ENCODE results near the gene EDAR.

The EDAR gene

GRCh38 chr2:108931372-108931771 is 57.6 kb downstream of the EDAR start:
- TF ChIP-seq ZBTB7A (IDR thresholded peaks at IDR 0.05; ENCODE audit: low read depth) (no peak), CREB1 (IDR thresholded peaks at IDR 0.05; ENCODE audit: low read depth) (no peak), USF1 (IDR thresholded peaks at IDR 0.05) (no peak), CEBPB (IDR thresholded peaks at IDR 0.05) (no peak), REST (IDR thresholded peaks at IDR 0.05; ENCODE audit: low read depth) (no peak), TEAD4 (IDR thresholded peaks at IDR 0.05) (no peak), FOXM1 (IDR thresholded peaks at IDR 0.05; ENCODE audit: borderline replicate concordance, low read depth) (no peak), EP300 (IDR thresholded peaks at IDR 0.05; ENCODE audit: borderline replicate concordance) (no peak)

- TF ChIP-seq RAD21 (IDR thresholded peaks at IDR 0.05; ENCODE audit: low read depth) (no peak), EGR1 (IDR thresholded peaks at IDR 0.05) (no peak), YY1 (IDR thresholded peaks at IDR 0.05; ENCODE audit: low read depth) (no peak)
Measured at GRCh38 chr2:108929807-108930425, 59.1 kb downstream of the EDAR start.

- TF ChIP-seq ZBTB7A (IDR thresholded peaks at IDR 0.05; ENCODE audit: low read depth), result no peak
- TF ChIP-seq TAF1 (IDR thresholded peaks at IDR 0.05; ENCODE audit: low read depth), result no peak
- no peak for TF ChIP-seq CEBPB (IDR thresholded peaks at IDR 0.05)
- TF ChIP-seq TEAD4 (IDR thresholded peaks at IDR 0.05), result no peak
Measured at GRCh38 chr2:108928660-108929377, 60.2 kb downstream of the EDAR start.

GRCh38 chr2:108927936-108928659 is 60.9 kb downstream of the EDAR start:
- TF ChIP-seq NFIC (IDR thresholded peaks at IDR 0.05) (no peak), RAD21 (IDR thresholded peaks at IDR 0.05; ENCODE audit: low read depth) (peak; percentile 78), USF1 (IDR thresholded peaks at IDR 0.05) (no peak), CREB1 (IDR thresholded peaks at IDR 0.05; ENCODE audit: low read depth) (no peak), EP300 (IDR thresholded peaks at IDR 0.05; ENCODE audit: borderline replicate concordance) (no peak)

- TF ChIP-seq TCF12 (IDR thresholded peaks at IDR 0.05; ENCODE audit: low read depth) (no peak), MAX (IDR thresholded peaks at IDR 0.05) (no peak), EGR1 (IDR thresholded peaks at IDR 0.05) (no peak), YY1 (IDR thresholded peaks at IDR 0.05; ENCODE audit: low read depth) (no peak)
Measured at GRCh38 chr2:108927405-108927804, 61.6 kb downstream of the EDAR start.

- TF ChIP-seq NFIC (IDR thresholded peaks at IDR 0.05), result no peak
- no peak for TF ChIP-seq EGR1 (IDR thresholded peaks at IDR 0.05)
- TF ChIP-seq MAX (IDR thresholded peaks at IDR 0.05), result no peak
- TF ChIP-seq TCF12 (IDR thresholded peaks at IDR 0.05; ENCODE audit: low read depth), result no peak
- no peak for TF ChIP-seq USF1 (IDR thresholded peaks at IDR 0.05)
- no peak for TF ChIP-seq CEBPB (IDR thresholded peaks at IDR 0.05)
- no peak for TF ChIP-seq FOXM1 (IDR thresholded peaks at IDR 0.05; ENCODE audit: borderline replicate concordance, low read depth)
- TF ChIP-seq CREB1 (IDR thresholded peaks at IDR 0.05; ENCODE audit: low read depth), result no peak
- TF ChIP-seq RAD21 (IDR thresholded peaks at IDR 0.05; ENCODE audit: low read depth), result no peak
- TF ChIP-seq TEAD4 (IDR thresholded peaks at IDR 0.05), result no peak
- TF ChIP-seq ZBTB7A (IDR thresholded peaks at IDR 0.05; ENCODE audit: low read depth), result no peak
- TF ChIP-seq YY1 (IDR thresholded peaks at IDR 0.05; ENCODE audit: low read depth), result no peak
Measured at GRCh38 chr2:108926561-108927380, 62.2 kb downstream of the EDAR start.

- TF ChIP-seq REST (IDR thresholded peaks at IDR 0.05; ENCODE audit: low read depth) (no peak), MAX (IDR thresholded peaks at IDR 0.05) (no peak), YY1 (IDR thresholded peaks at IDR 0.05; ENCODE audit: low read depth) (no peak), TCF12 (IDR thresholded peaks at IDR 0.05; ENCODE audit: low read depth) (no peak), FOXM1 (IDR thresholded peaks at IDR 0.05; ENCODE audit: borderline replicate concordance, low read depth) (no peak), ZBTB7A (IDR thresholded peaks at IDR 0.05; ENCODE audit: low read depth) (no peak), TEAD4 (IDR thresholded peaks at IDR 0.05) (no peak), TAF1 (IDR thresholded peaks at IDR 0.05; ENCODE audit: low read depth) (no peak), RAD21 (IDR thresholded peaks at IDR 0.05; ENCODE audit: low read depth) (no peak), NFIC (IDR thresholded peaks at IDR 0.05) (no peak), EGR1 (IDR thresholded peaks at IDR 0.05) (no peak), CREB1 (IDR thresholded peaks at IDR 0.05; ENCODE audit: low read depth) (no peak), EP300 (IDR thresholded peaks at IDR 0.05; ENCODE audit: borderline replicate concordance) (no peak), CEBPB (IDR thresholded peaks at IDR 0.05) (no peak), USF1 (IDR thresholded peaks at IDR 0.05) (no peak)
Measured at GRCh38 chr2:108925735-108926134, 63.3 kb downstream of the EDAR start.

Data from Ishikawa (cell line).